ENCODE measurements around the gene STUM. TPM values are rescaled to one million over a fixed set of nuclear protein-coding genes. Genes with fewer than 3 reads are reported as not detected.

STUM gene
- total and polyA plus RNA-seq, 2 experiments from 2014 or later, result 0.23 to 1.3 TPM

DNA sequence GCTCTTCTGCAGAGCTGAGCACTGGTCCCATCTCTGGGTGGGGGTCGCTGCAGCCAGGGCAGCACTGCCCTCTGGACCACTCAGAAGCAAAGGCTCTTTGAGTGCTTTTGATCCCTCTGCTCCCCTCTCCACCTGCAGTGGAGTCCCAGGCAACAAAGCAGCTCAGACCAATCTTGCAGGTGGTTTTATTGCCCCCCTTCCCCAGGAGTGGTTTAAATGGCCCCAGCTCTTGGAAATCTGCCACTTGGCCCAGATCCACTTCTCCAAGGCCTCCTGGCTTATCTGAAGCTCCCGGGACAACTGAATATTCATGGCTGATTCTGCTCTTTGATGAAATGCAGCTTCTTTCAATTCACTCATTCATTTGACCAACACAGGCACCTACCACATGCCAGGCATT is 2.7 kb downstream of the STUM start (continued):
- TF ChIP-seq, protein P1, sequence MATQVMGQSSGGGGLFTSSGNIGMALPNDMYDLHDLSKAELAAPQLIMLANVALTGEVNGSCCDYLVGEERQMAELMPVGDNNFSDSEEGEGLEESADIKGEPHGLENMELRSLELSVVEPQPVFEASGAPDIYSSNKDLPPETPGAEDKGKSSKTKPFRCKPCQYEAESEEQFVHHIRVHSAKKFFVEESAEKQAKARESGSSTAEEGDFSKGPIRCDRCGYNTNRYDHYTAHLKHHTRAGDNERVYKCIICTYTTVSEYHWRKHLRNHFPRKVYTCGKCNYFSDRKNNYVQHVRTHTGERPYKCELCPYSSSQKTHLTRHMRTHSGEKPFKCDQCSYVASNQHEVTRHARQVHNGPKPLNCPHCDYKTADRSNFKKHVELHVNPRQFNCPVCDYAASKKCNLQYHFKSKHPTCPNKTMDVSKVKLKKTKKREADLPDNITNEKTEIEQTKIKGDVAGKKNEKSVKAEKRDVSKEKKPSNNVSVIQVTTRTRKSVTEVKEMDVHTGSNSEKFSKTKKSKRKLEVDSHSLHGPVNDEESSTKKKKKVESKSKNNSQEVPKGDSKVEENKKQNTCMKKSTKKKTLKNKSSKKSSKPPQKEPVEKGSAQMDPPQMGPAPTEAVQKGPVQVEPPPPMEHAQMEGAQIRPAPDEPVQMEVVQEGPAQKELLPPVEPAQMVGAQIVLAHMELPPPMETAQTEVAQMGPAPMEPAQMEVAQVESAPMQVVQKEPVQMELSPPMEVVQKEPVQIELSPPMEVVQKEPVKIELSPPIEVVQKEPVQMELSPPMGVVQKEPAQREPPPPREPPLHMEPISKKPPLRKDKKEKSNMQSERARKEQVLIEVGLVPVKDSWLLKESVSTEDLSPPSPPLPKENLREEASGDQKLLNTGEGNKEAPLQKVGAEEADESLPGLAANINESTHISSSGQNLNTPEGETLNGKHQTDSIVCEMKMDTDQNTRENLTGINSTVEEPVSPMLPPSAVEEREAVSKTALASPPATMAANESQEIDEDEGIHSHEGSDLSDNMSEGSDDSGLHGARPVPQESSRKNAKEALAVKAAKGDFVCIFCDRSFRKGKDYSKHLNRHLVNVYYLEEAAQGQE (IDR thresholded peaks at IDR 0.05; ENCODE audit: unreplicated experiment), result no peak
- TF ChIP-seq EZH2 (IDR thresholded peaks at IDR 0.05; ENCODE audit: low read depth, unreplicated experiment) (no peak), ZNF331 (CRISPR knock-in tag; IDR thresholded peaks at IDR 0.05; ENCODE audit: low read depth) (no peak), NANOG (IDR thresholded peaks at IDR 0.05; ENCODE audit: borderline replicate concordance) (no peak)

DNA sequence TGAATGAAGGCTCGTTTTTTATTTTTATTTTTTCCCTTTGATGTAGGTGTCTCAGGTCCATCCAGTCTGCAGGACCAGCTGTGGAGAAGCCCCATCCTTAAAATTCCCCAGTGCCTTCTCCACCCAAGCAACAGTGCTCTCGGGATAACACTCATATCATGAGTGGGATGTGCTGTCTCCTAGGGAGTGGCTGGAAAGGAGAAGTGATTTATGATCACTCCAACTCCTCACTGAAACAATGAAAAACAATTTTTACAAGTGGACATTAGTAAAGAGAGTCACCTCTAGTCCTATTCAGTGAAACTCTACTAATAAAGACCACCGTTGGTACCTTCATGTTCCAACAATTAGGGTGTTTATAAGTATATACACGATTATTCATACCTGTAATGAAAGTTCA is 3.5 kb downstream of the STUM start:
- no peak overlapping the region for H3K27ac ChIP-seq (ENCODE audit: low read depth)
- DNase-seq (ENCODE audit: low spot score) (no peak), ATAC-seq (no peak)
- H4K20me1 ChIP-seq (replicated peaks; ENCODE audit: insufficient read depth), result no peaks in the 10 kb centered on the region; the same call in 1 of the 2 replicates
- H3F3A ChIP-seq (replicated peaks; ENCODE audit: low read depth), result no peaks in the 10 kb centered on the region
- H3K9me3 Mint-ChIP-seq, result no peaks in the 10 kb centered on the region
- no peak overlapping the region for H2AFZ ChIP-seq
- H3K27ac Mint-ChIP-seq, result no peak overlapping the region
- H3K9me2 ChIP-seq (ENCODE audit: insufficient read depth), result 0 out of 2 replicates have a peak, but pooled peaks cover 4% of the 10 kb centered on the region
- peaks cover 36% of the 10 kb centered on the region for H3K27me3 ChIP-seq (ENCODE audit: insufficient read depth)
- H3K4me1 Mint-ChIP-seq, result peaks cover 23% of the 10 kb centered on the region
- no peak overlapping the region for H3K4me2 ChIP-seq
- no peaks in the 10 kb centered on the region for H3K36me3 Mint-ChIP-seq (ENCODE audit: low read depth)
- no peak overlapping the region for H3K4me3 Mint-ChIP-seq
- H3K79me2 ChIP-seq (replicated peaks; ENCODE audit: insufficient read depth), result no peaks in the 10 kb centered on the region
- H3K36me3 ChIP-seq (ENCODE audit: insufficient read depth), result no peaks in the 10 kb centered on the region
- H3K4me1 ChIP-seq (ENCODE audit: insufficient read depth), result peaks cover 5% of the 10 kb centered on the region
- peaks cover 35% of the 10 kb centered on the region for H3K27me3 Mint-ChIP-seq (ENCODE audit: insufficient read depth, low read depth, poor library complexity)
- no peak overlapping the region for H3K4me3 ChIP-seq
- TF ChIP-seq CREB1 (CRISPR knock-in tag; IDR thresholded peaks at IDR 0.05; ENCODE audit: low read depth) (no peak), EZH2phosphoT487 (IDR thresholded peaks at IDR 0.05; ENCODE audit: unreplicated experiment) (no peak), JUNB (IDR thresholded peaks at IDR 0.05; ENCODE audit: unreplicated experiment) (no peak), NANOG (IDR thresholded peaks at IDR 0.05; ENCODE audit: borderline replicate concordance) (no peak), ZNF331 (CRISPR knock-in tag; IDR thresholded peaks at IDR 0.05; ENCODE audit: low read depth) (no peak)
- TF ChIP-seq, protein P2, sequence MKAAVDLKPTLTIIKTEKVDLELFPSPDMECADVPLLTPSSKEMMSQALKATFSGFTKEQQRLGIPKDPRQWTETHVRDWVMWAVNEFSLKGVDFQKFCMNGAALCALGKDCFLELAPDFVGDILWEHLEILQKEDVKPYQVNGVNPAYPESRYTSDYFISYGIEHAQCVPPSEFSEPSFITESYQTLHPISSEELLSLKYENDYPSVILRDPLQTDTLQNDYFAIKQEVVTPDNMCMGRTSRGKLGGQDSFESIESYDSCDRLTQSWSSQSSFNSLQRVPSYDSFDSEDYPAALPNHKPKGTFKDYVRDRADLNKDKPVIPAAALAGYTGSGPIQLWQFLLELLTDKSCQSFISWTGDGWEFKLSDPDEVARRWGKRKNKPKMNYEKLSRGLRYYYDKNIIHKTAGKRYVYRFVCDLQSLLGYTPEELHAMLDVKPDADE (IDR thresholded peaks at IDR 0.05), result no peak
- TF ChIP-seq, protein P3, sequence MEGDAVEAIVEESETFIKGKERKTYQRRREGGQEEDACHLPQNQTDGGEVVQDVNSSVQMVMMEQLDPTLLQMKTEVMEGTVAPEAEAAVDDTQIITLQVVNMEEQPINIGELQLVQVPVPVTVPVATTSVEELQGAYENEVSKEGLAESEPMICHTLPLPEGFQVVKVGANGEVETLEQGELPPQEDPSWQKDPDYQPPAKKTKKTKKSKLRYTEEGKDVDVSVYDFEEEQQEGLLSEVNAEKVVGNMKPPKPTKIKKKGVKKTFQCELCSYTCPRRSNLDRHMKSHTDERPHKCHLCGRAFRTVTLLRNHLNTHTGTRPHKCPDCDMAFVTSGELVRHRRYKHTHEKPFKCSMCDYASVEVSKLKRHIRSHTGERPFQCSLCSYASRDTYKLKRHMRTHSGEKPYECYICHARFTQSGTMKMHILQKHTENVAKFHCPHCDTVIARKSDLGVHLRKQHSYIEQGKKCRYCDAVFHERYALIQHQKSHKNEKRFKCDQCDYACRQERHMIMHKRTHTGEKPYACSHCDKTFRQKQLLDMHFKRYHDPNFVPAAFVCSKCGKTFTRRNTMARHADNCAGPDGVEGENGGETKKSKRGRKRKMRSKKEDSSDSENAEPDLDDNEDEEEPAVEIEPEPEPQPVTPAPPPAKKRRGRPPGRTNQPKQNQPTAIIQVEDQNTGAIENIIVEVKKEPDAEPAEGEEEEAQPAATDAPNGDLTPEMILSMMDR (conservative IDR thresholded peaks at IDR 0.05; ENCODE audit: low read depth in 2 of 2), result no peak
- TF ChIP-seq, protein P4, sequence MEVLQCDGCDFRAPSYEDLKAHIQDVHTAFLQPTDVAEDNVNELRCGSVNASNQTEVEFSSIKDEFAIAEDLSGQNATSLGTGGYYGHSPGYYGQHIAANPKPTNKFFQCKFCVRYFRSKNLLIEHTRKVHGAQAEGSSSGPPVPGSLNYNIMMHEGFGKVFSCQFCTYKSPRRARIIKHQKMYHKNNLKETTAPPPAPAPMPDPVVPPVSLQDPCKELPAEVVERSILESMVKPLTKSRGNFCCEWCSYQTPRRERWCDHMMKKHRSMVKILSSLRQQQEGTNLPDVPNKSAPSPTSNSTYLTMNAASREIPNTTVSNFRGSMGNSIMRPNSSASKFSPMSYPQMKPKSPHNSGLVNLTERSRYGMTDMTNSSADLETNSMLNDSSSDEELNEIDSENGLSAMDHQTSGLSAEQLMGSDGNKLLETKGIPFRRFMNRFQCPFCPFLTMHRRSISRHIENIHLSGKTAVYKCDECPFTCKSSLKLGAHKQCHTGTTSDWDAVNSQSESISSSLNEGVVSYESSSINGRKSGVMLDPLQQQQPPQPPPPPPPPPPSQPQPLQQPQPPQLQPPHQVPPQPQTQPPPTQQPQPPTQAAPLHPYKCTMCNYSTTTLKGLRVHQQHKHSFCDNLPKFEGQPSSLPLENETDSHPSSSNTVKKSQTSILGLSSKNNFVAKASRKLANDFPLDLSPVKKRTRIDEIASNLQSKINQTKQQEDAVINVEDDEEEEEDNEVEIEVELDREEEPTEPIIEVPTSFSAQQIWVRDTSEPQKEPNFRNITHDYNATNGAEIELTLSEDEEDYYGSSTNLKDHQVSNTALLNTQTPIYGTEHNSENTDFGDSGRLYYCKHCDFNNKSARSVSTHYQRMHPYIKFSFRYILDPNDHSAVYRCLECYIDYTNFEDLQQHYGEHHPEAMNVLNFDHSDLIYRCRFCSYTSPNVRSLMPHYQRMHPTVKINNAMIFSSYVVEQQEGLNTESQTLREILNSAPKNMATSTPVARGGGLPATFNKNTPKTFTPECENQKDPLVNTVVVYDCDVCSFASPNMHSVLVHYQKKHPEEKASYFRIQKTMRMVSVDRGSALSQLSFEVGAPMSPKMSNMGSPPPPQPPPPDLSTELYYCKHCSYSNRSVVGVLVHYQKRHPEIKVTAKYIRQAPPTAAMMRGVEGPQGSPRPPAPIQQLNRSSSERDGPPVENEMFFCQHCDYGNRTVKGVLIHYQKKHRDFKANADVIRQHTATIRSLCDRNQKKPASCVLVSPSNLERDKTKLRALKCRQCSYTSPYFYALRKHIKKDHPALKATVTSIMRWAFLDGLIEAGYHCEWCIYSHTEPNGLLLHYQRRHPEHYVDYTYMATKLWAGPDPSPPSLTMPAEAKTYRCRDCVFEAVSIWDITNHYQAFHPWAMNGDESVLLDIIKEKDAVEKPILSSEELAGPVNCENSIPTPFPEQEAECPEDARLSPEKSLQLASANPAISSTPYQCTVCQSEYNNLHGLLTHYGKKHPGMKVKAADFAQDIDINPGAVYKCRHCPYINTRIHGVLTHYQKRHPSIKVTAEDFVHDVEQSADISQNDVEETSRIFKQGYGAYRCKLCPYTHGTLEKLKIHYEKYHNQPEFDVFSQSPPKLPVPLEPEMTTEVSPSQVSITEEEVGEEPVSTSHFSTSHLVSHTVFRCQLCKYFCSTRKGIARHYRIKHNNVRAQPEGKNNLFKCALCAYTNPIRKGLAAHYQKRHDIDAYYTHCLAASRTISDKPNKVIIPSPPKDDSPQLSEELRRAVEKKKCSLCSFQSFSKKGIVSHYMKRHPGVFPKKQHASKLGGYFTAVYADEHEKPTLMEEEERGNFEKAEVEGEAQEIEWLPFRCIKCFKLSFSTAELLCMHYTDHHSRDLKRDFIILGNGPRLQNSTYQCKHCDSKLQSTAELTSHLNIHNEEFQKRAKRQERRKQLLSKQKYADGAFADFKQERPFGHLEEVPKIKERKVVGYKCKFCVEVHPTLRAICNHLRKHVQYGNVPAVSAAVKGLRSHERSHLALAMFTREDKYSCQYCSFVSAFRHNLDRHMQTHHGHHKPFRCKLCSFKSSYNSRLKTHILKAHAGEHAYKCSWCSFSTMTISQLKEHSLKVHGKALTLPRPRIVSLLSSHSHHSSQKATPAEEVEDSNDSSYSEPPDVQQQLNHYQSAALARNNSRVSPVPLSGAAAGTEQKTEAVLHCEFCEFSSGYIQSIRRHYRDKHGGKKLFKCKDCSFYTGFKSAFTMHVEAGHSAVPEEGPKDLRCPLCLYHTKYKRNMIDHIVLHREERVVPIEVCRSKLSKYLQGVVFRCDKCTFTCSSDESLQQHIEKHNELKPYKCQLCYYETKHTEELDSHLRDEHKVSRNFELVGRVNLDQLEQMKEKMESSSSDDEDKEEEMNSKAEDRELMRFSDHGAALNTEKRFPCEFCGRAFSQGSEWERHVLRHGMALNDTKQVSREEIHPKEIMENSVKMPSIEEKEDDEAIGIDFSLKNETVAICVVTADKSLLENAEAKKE (CRISPR knock-in tag; IDR thresholded peaks at IDR 0.05), result no peak
